GM21390 (cell line): ENCODE results near the gene MYH7.
"Not testable (repeated sequence)": the region's sequence is repeated elsewhere in the genome, so short reads cannot be mapped to it uniquely, and the experiment has no call there.

Source experiments
- ATAC-seq: cut with Tn5 transposase; IDR thresholded peaks from one replicate; pipeline ENCODE4 v1.9.1; 2021; ENCODE audit not compliant: unreplicated experiment

The MYH7 gene

DNA sequence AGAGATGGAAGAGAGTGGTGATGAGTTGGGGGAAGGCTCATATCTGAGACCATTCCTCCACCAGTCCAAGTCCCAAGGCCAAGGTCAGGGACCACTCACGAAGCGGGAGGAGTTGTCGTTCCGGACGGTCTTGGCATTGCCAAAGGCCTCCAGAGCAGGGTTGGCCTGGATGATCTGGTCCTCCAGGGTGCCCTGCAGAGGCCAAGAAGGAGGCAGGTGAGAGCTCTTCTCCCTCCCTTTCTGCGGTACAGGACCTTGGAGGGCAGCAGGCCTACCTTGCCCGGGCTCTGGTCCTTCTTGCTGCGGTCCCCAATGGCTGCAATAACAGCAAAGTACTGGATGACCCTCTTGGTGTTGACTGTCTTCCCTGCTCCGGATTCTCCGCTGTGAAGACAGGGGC lies 4.0 kb downstream of the MYH7 start:
- no peak for ATAC-seq

- ATAC-seq, result no peak
These were observed 4.8 kb downstream of the MYH7 start for GRCh38 chr14:23430723-23431085.

- ATAC-seq, result no peak
These were observed 5.3 kb downstream of the MYH7 start for GRCh38 chr14:23430016-23430722.

DNA sequence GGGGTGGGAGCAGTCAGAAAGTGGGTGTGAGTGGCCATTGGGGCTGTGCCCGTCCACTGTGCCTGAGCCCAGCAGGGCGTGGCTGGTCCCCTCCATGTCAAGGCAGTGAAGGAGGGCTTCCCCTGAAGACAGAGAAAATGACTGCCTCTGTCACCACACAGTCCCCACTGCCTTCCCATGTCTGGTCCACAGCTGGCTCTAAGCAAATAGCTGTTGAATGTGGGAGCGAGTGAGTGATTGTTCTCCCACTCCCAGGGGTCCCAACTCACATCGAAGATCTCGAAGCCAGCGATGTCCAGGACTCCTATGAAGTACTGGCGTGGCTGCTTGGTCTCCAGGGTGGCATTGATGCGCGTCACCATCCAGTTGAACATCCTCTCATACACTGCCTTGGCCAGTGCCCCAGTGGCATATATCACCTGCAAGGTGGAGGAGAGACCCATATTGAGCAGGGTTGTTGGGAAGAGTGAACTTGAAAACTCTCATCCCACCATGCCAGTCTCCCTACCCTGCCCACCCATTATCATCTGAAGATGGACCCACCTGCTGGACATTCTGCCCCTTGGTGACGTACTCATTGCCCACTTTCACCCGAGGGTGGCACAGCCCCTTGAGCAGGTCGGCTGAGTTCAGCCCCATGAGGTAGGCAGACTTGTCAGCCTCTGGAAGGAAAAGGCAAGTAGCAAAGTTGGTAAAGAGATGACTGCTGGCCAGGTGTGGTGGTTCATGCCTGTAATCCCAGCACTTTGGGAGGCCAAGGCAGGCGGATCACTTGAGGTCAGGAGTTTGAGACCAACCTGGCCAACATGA lies 6.6 kb downstream of the MYH7 start:
- no peak for ATAC-seq

GRCh38 chr14:23425798-23426197 lies 9.7 kb downstream of the MYH7 start:
- not testable (repeated sequence) for ATAC-seq

DNA sequence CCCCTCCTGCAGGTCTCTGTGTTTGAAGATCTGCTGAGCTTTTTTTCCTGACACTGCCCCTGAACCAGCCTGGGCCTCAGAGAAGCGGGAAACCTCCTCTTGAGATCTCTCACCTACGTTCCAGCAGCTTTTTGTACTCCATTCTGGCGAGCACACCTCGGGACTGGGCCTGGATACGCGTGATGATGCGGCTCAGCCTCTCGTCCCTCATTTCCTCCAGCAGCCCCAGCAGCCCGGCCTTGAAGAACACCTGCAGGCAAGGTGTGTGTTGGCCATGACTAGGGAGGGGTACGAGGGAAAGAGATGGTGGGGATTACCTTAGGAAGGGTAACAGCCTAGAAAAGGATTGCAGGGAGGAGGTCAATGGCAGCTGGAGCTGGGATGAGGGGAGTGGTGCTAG lies 10.3 kb downstream of the MYH7 start:
- ATAC-seq, result no peak

- ATAC-seq, result no peak
These were observed 11.8 kb downstream of the MYH7 start for GRCh38 chr14:23423657-23424056.

DNA sequence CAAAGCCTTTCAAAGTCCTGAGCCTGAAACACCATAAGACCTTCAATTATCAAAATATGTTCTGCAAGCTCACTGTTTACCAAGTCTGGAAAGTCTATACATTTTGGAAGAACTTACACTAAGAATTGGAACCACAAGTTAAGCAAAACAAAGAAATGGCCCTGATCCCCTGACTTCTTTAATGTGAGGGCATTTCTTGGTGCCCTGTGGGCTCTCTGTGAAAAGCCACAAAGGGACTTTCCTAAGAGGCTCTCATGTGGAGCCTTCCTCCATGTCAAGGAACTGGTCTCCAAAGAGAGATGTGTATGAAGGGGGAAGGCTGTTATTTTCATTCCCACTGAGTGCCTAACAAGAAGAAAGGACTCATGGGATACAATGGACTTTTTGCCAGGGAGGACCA lies 13.9 kb downstream of the MYH7 start:
- ATAC-seq, result no peak

GRCh38 chr14:23419646-23420045 lies 15.8 kb downstream of the MYH7 start:
- ATAC-seq, result not testable (repeated sequence)

- no peak for ATAC-seq
These were observed 17.4 kb downstream of the MYH7 start for GRCh38 chr14:23418021-23418420.

GRCh38 chr14:23417269-23417668 lies 18.2 kb downstream of the MYH7 start:
- not testable (repeated sequence) for ATAC-seq

DNA sequence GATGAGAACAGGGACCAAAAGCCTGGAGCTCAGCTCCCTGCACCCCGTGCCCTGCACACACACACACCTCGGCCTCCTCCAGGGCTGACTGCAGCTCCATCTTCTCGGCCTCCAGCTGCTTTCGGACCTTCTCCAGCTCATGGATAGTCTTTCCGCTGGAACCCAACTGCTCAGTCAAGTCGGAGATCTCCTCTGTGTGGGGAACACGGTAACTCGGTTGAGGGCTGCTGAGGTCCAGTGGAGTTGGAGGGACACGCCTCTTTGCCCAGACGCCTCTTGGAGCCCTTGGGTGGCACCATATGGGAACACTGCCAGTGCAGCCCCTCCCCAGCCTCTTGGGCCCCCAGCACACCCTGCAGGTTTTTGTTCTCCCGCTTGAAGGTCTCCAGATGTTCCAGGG lies 18.7 kb downstream of the MYH7 start:
- ATAC-seq, result no peak

DNA sequence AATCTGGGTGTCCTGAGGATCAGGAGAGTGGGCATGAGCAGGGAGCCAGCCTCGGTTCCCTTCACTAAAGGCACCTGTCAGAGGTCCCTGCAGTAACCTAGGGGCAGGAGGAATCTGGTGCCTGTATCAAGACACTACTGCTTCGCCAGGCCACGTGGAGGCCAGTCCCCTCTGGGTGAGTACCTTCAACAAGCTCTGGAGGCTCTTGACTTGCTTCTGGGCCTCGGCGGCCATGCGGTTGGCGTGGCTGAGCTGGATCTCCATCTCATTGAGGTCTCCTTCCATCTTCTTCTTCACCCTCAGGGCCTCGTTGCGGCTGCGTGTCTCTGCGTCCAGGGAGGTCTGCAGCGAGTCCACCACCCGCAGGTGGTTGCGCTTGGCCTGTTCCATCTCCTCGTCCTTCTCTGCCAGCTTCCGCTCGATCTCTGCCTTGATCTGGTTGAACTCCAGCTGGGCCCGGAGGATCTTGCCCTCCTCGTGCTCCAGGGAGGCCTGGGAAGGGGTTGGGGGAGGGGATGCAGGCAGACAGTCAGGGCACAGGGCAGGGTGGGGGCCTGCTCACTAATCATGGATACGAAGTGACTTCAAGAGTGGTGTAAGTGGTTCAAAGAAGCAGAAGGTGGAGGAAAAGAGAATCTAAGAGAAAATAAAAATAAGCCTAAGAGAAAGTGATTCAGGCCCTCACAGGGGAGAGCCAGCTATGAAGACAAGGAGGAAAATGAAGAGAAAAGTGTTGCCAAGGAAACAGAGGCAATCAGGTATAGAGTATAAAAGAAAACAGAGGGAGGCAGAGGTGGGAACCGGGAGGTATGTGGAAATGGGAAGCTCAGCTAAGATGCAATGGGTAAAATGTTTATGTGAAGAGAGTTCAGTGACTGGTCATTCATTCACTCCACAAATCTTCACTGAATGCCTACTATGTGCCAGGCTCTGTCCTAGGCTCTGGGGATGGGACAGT lies 19.4 kb downstream of the MYH7 start:
- no peak for ATAC-seq

- no peak for ATAC-seq
These were observed 20.3 kb downstream of the MYH7 start for GRCh38 chr14:23414906-23415820.

DNA sequence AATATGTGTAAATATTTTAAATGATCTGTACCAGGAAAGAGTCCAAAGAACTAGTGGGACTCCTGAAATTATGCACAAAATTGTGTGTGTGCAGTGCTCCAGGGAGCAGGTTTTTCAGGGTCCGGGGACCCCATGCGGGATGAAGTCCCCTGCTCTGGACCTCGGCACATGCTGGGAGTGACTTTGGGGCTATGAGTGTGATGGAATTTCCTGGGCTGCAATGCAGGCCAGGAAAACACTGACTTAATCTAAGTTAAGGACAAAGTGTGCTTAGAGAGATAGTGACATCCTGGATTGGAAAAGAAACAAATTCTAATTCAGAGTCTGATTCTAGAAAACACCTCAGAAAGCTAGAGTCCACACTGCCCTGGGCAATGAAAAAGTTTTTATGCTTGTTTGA lies 21.2 kb downstream of the MYH7 start:
- no peak for ATAC-seq

- no peak for ATAC-seq
These were observed 21.8 kb downstream of the MYH7 start for GRCh38 chr14:23413681-23414080.

DNA sequence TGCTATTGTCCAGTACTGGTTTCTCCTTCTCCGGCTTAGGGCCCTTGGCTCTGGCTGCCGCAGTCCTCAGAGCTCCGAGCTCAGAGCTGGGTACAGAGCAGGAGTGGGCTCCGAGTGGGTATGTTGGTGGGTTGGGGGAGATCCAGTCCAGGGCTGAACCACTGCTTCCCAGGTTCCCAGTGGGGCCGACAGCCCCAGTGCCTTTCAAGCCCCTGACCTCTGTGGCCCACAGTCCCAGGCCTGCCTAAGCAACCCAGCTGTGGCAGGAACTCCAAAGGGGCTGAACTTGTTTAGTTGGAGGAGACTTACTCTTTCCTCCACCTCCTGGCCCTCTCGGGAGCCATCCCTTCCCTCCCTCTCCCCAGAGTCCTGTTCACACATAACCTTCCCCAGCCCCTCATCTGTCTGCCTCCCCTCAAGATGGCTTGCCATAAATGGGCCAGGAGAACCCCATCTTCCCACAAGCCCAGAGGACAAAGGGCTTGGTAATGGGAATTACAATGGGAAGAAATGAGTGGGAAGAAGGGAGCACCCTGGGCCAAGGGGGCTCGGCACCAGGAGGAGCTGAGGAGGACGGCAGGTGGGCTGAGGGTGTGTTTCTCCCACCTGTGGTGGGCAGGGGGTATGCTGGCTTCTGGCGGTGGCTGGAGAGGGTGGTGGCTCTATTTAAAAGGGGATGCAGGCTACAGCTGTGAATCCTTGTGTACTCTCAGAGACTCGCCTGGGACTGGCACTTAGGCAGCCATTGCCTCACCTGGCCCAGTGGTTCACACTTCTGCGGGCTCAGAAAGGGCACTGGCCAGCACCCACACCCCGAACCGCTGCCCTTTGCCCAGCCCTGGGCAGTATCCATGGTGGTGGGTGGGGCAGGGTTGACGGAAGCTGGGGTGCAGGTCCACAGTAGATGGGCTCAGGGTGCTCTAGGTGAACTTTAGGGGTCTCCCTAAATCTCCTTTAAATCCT lies 23.6 kb downstream of the MYH7 start:
- ATAC-seq, result no peak

- ATAC-seq, result no peak
These were observed 25.4 kb downstream of the MYH7 start for GRCh38 chr14:23409966-23410635.

GRCh38 chr14:23409475-23409874 lies 26.0 kb downstream of the MYH7 start:
- no peak for ATAC-seq
